Endothelial cell (in vitro differentiated cells): Measurements from ENCODE around the gene SLC12A8. TPM values are rescaled to one million over a fixed set of nuclear protein-coding genes. Genes with fewer than 3 reads are reported as not detected.

Source experiments
- DNase-seq: peaks from one replicate; pipeline ENCODE4 v3.0.0; 2021; ENCODE audit warnings: low spot score
- H3K27ac Mint-ChIP-seq: one replicate; pipeline ENCODE4 v1.8.0; 2021; ENCODE audit warnings: mixed read lengths, inconsistent platforms; ENCODE audit not compliant: unreplicated experiment
- H3K27me3 Mint-ChIP-seq: one replicate; pipeline ENCODE4 v1.8.0; 2021; ENCODE audit warnings: mild to moderate bottlenecking, moderate library complexity, mixed read lengths, inconsistent platforms; ENCODE audit not compliant: unreplicated experiment
- H3K36me3 Mint-ChIP-seq: one replicate; pipeline ENCODE4 v1.8.0; 2021; ENCODE audit warnings: mild to moderate bottlenecking, low read depth, mixed read lengths, inconsistent platforms; ENCODE audit not compliant: unreplicated experiment
- H3K4me1 Mint-ChIP-seq: one replicate; pipeline ENCODE4 v1.8.0; 2021; ENCODE audit warnings: mild to moderate bottlenecking, mixed read lengths, inconsistent platforms; ENCODE audit not compliant: unreplicated experiment
- H3K4me3 Mint-ChIP-seq: one replicate; pipeline ENCODE4 v1.8.0; 2021; ENCODE audit warnings: mild to moderate bottlenecking, mixed read lengths, inconsistent platforms; ENCODE audit not compliant: unreplicated experiment
- H3K9me3 Mint-ChIP-seq: one replicate; pipeline ENCODE4 v1.8.0; 2021; ENCODE audit warnings: mixed read lengths, inconsistent platforms; ENCODE audit not compliant: unreplicated experiment
- total RNA-seq: library from RNA; stranded (reverse); fragmentation: NEBNext Ultra II Directional; extraction: Animal tissue kit (Norgen Biotek cat#: 25700); gene quantifications from one replicate; pipeline ENCODE4 v1.2.1, GENCODE V29; 2021; ENCODE audit not compliant: unreplicated experiment
- TF ChIP-seq, protein P1 (sequence below): fragments of 200-600 bp; sonication (generic); IDR thresholded peaks from one replicate; pipeline ENCODE4 v1.5.0; 2021; ENCODE audit warnings: antibody characterized with exemption; ENCODE audit not compliant: unreplicated experiment

Gene SLC12A8
- total RNA-seq, 1 donor from 2014 or later: 0.54 TPM

DNA sequence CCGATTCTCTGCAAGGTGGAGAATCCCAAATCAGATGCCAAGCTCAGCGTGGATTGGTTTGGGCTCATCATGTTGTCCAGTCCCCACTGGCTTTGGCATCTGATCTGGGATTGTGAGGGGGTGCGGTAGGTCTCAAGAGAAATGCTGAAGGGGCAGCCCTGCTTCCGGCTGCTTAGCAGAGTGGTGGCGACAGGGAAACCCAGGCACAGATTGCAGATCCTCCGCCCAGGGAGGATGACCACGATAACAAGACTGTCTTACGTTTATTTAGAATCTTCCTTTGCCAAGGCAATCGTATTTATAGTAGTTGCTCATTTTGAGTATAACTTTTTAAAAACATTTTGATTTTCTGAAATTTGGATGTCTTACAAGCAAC lies 61.1 kb downstream of the SLC12A8 start:
- peaks cover 5% of the 10 kb centered on the region for H3K4me1 Mint-ChIP-seq

DNA sequence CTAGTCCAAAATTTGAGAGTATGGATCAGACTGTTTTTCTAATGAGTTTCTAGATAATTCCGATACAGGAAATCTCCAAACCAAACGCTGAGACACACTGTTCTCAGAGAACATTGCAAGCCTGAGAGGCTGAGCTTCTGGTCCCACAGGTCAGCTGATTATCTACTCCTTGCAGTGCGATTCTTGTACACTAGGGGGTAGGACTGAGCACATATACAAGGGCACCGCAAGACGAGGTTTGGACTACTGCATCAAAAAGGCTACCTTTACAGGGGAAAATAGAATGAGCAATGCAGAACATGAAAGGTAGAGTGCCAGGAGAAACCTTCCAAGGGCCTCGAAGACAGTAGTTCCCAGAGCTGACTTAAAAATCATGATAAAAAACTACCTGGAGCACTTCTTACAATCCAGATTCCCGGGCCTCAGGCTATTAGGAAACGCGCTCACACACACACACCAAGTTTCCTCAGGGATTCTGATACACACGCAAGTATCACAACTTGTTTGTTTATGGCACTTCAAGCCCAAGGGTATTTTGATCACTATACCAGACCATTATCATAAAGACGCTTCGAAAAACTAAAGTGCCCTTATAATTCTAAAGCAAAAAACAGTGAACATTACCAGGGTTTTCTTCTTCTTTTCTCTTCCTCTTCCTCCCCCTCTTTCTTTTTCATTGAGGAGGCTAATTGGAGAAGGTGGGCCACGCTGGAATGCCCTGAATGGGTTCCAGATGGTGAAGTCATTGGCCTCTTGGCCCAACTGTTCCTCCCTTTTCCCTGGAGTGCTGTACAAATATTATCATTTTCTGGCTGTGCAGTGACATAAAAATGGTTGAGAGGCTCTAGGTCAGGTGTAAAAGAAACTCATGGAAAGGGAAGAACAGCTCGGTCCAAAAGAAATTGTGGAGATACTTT lies 61.8 kb downstream of the SLC12A8 start:
- Mint-ChIP-seq H3K36me3 (no peaks in the 10 kb centered on the region), H3K4me3 (no peak overlapping the region), H3K9me3 (no peaks in the 10 kb centered on the region), H3K27me3 (no peaks in the 10 kb centered on the region), H3K4me1 (peaks cover 5% of the 10 kb centered on the region), H3K27ac (no peak overlapping the region)
- peak; percentile 65 for DNase-seq
- TF ChIP-seq, protein P1, sequence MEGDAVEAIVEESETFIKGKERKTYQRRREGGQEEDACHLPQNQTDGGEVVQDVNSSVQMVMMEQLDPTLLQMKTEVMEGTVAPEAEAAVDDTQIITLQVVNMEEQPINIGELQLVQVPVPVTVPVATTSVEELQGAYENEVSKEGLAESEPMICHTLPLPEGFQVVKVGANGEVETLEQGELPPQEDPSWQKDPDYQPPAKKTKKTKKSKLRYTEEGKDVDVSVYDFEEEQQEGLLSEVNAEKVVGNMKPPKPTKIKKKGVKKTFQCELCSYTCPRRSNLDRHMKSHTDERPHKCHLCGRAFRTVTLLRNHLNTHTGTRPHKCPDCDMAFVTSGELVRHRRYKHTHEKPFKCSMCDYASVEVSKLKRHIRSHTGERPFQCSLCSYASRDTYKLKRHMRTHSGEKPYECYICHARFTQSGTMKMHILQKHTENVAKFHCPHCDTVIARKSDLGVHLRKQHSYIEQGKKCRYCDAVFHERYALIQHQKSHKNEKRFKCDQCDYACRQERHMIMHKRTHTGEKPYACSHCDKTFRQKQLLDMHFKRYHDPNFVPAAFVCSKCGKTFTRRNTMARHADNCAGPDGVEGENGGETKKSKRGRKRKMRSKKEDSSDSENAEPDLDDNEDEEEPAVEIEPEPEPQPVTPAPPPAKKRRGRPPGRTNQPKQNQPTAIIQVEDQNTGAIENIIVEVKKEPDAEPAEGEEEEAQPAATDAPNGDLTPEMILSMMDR: peak; percentile 81

More for the DNA sequence above, 61.1 kb downstream of the SLC12A8 start:
- DNase-seq: no peak
- H3K27me3 Mint-ChIP-seq: no peaks in the 10 kb centered on the region
- no peaks in the 10 kb centered on the region for H3K36me3 Mint-ChIP-seq
- TF ChIP-seq, protein P1: no peak
- no peak overlapping the region for H3K4me3 Mint-ChIP-seq
- no peak overlapping the region for H3K27ac Mint-ChIP-seq
- H3K9me3 Mint-ChIP-seq: no peaks in the 10 kb centered on the region

DNA sequence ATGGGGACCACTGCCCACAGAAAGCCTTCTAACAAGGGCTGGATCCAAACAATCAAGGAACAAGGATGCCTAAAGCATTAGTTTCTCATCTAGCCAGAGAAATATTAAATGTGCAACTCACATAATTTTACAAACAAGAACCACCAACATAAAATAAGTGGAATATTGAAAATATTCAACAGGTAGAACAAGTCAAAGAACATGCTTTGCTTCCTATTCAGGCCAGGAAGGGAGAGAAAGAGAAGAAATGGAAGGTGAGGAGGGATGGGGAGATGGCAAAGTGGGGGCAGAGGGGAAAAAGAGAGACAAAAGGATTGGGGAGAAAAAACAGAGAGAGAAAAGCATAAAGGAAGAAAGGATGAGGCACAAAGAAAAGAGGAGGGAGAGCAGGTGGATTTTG lies 63.1 kb downstream of the SLC12A8 start:
- Mint-ChIP-seq H3K4me1 (peaks cover 9% of the 10 kb centered on the region), H3K27me3 (peaks cover 2% of the 10 kb centered on the region), H3K4me3 (no peak overlapping the region), H3K36me3 (no peaks in the 10 kb centered on the region), H3K9me3 (no peaks in the 10 kb centered on the region), H3K27ac (no peak overlapping the region)
- no peak for DNase-seq
- TF ChIP-seq, protein P1: no peak

DNA sequence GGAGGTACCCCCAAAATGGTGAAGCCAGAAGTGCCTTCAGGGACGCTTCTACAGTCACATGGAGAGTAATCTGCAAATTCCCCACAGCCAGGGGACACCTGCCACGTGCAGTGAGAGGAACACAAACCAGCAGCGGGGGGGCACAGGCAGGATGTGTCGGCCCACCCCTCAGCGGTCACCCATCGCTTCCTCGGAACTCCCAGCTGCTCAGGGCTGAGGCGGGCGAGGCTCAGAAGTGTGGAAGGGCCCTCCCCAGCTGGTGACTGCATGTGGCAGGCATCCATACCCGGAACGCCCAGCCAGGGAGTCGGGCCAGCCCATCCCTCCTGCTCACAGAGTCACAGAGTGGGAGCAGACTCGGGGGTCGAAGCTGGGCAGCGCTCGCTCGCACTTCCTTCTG lies 63.7 kb downstream of the SLC12A8 start:
- H3K4me3 Mint-ChIP-seq: no peak overlapping the region
- DNase-seq: no peak
- TF ChIP-seq, protein P1: no peak
- no peaks in the 10 kb centered on the region for H3K9me3 Mint-ChIP-seq
- H3K27me3 Mint-ChIP-seq: peaks cover 4% of the 10 kb centered on the region
- no peak overlapping the region for H3K27ac Mint-ChIP-seq
- no peaks in the 10 kb centered on the region for H3K36me3 Mint-ChIP-seq
- peaks cover 14% of the 10 kb centered on the region for H3K4me1 Mint-ChIP-seq

DNA sequence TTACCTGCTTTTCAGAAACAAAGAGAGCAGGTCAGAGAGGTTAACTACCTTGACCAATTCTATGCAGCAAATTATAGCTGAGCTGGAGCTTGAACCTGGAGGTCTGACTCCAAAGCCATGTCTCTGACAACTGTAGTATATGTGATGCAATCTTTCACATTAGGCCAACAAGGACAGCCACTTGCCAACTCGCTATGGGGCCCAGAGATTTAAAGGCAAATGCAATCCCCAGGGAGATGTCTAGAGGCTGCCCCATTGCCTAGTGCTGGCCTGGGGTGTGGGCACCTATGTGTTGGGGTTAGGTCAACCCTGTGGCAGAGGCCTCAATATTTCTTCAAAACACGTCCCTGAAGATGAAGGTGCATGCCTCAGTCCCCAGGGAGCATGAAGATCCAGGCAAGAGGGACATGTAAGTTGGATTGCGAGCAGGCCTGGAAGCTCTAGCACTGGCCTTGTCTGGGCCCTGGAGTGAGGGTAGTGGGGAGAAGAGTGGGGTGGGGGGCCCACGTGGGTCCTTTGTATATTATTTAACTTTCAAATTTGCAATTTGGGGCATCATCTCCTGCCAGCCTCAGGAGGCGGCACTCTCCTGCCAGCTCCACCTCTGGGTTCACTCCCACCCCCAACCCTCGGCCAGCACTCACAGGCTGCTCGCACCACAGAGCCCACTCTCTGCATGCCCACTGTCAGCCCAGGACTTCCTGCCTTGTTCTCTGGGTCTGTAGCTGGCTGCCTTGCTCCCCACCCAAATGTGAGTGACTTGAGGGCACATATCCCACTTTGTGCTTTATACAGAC lies 64.3 kb downstream of the SLC12A8 start:
- TF ChIP-seq, protein P1: no peak
- H3K27me3 Mint-ChIP-seq: peaks cover 4% of the 10 kb centered on the region
- DNase-seq: no peak
- no peak overlapping the region for H3K27ac Mint-ChIP-seq
- H3K4me1 Mint-ChIP-seq: peaks cover 19% of the 10 kb centered on the region
- no peaks in the 10 kb centered on the region for H3K9me3 Mint-ChIP-seq
- H3K36me3 Mint-ChIP-seq: no peaks in the 10 kb centered on the region
- H3K4me3 Mint-ChIP-seq: no peak overlapping the region
